SK-N-SH (cell line): Measurements from ENCODE around the gene CCNI2. TPM values are rescaled to one million over a fixed set of nuclear protein-coding genes. Genes with fewer than 3 reads are reported as not detected.

ENCODE experiments used
- CTCF ChIA-PET: fragments of 300-600, 350-600 bp; formaldehyde crosslinking; extraction: SDS; loops from one replicate; lab custom pipeline; 2021; lab: Yijun Ruan, JAX
- POLR2A ChIA-PET: fragments of 350-600 bp; sonication (Branson Sonifier 250); formaldehyde crosslinking; extraction: SDS; loops from one replicate; lab custom pipeline; 2020; ENCODE audit warnings: antibody characterized with exemption, inconsistent platforms; lab: Yijun Ruan, JAX
- DNase-seq: peaks from one replicate; pipeline ENCODE4 v3.0.0; 2012
- H2AFZ ChIP-seq: fragments of 200-600 bp; sonication (generic); 2 replicates; pipeline ENCODE4 v1.8.1; 2016; ENCODE audit warnings: antibody characterized with exemption, mild to moderate bottlenecking, low read depth
- H3F3A ChIP-seq: fragments of 200-600 bp; sonication (generic); replicated peaks from 2 replicates; pipeline ENCODE3; 2016; ENCODE audit warnings: antibody characterized with exemption, mild to moderate bottlenecking; ENCODE audit not compliant: insufficient read depth
- H3K27ac ChIP-seq, 2 experiments: fragments of 200-500 bp in 1 of 2; fragments of 200-600 bp in 1 of 2; sonication (Bioruptor generic) in 1 of 2; sonication (generic), shearing (Covaris generic) in 1 of 2; 2 replicates each; pipeline versions ENCODE4 v1.5.1 to v1.6.1; 2014 to 2016; ENCODE audit warnings: low read depth in 2 of 2, inconsistent platforms in 1 of 2, low read length in 1 of 2, mild to moderate bottlenecking in 1 of 2, mixed read lengths in 1 of 2
- H3K27me3 ChIP-seq: fragments of 200-600 bp; sonication (generic), shearing (Covaris generic); 2 replicates; pipeline ENCODE4 v1.6.1; 2016; ENCODE audit warnings: mixed run types; ENCODE audit not compliant: insufficient read depth
- H3K36me3 ChIP-seq, 2 experiments: fragments of 200-500 bp in 1 of 2; fragments of 200-600 bp in 1 of 2; sonication (Bioruptor generic) in 1 of 2; sonication (generic) in 1 of 2; replicated peaks in 1 of 2; 2 replicates each; pipeline versions ENCODE3 to v1.5.1; 2014 to 2016; ENCODE audit warnings: low read length in 1 of 2, mild to moderate bottlenecking in 1 of 2; ENCODE audit not compliant: insufficient read depth in 2 of 2, control insufficient read depth in 1 of 2
- H3K4me1 ChIP-seq, 2 experiments: fragments of 200-500 bp in 1 of 2; fragments of 200-600 bp in 1 of 2; sonication (Bioruptor generic) in 1 of 2; sonication (generic), shearing (Covaris generic) in 1 of 2; 2 replicates each; pipeline versions ENCODE4 v1.5.1 to v1.6.1; 2014 to 2016; ENCODE audit warnings: low read depth in 1 of 2, low read length in 1 of 2, mixed run types in 1 of 2; ENCODE audit not compliant: insufficient read depth in 2 of 2, control insufficient read depth in 1 of 2
- H3K4me2 ChIP-seq: fragments of 200-600 bp; sonication (generic), shearing (Covaris generic); 2 replicates; pipeline ENCODE4 v1.6.1; 2017; ENCODE audit warnings: mixed run types
- H3K4me3 ChIP-seq, 2 experiments: fragments of 200-500 bp in 1 of 2; fragments of 200-600 bp in 1 of 2; sonication (Bioruptor generic) in 1 of 2; sonication (generic), shearing (Covaris generic) in 1 of 2; 2 replicates each; pipeline versions ENCODE4 v1.5.1 to v1.8.1; 2014 to 2016; ENCODE audit warnings: low read depth in 2 of 2, inconsistent platforms in 1 of 2, low read length in 1 of 2, mild to moderate bottlenecking in 1 of 2, mixed read lengths in 1 of 2, moderate library complexity in 1 of 2
- H3K79me2 ChIP-seq: fragments of 200-600 bp; sonication (generic); 2 replicates; pipeline ENCODE4 v1.8.1; 2017; ENCODE audit warnings: mild to moderate bottlenecking; ENCODE audit not compliant: insufficient read depth
- H3K9ac ChIP-seq: fragments of 200-600 bp; sonication (generic); 2 replicates; pipeline ENCODE4 v1.6.1; 2017; ENCODE audit warnings: mixed run types
- H3K9me2 ChIP-seq: fragments of 200-600 bp; sonication (generic); 2 replicates; pipeline ENCODE4 v1.6.1; 2017; ENCODE audit warnings: mixed run types
- H3K9me3 ChIP-seq: fragments of 200-600 bp; sonication (generic); 2 replicates; pipeline ENCODE4 v1.6.1; 2017; ENCODE audit warnings: mixed run types, mild to moderate bottlenecking, moderate library complexity
- H4K20me1 ChIP-seq: fragments of 200-600 bp; sonication (generic); 2 replicates; pipeline ENCODE4 v1.6.1; 2017; ENCODE audit warnings: mild to moderate bottlenecking, mixed run types; ENCODE audit not compliant: insufficient read depth
- ELF1 ChIP-seq: IDR thresholded peaks from 2 replicates; pipeline ENCODE4 v1.4.0; 2012
- EZH2phosphoT487 ChIP-seq: fragments of 200-600 bp; sonication (generic); IDR thresholded peaks from 2 replicates; pipeline ENCODE4 v1.6.1; 2017; ENCODE audit warnings: low read depth, mixed run types, mild to moderate bottlenecking, antibody characterized with exemption, moderate library complexity, borderline replicate concordance
- FOSL2 ChIP-seq: IDR thresholded peaks from 2 replicates; pipeline ENCODE4 v1.4.0; 2012; ENCODE audit warnings: low read depth, mild to moderate bottlenecking, moderate library complexity, borderline replicate concordance
- JUND ChIP-seq: IDR thresholded peaks from 2 replicates; pipeline ENCODE4 v1.4.0; 2012
- MEF2A ChIP-seq: IDR thresholded peaks from 2 replicates; pipeline ENCODE4 v1.4.0; 2012; ENCODE audit warnings: low read depth, borderline replicate concordance
- PBX3 ChIP-seq: IDR thresholded peaks from 2 replicates; pipeline ENCODE4; 2012
- REST ChIP-seq: IDR thresholded peaks from 2 replicates; pipeline ENCODE4 v1.6.1; 2012; ENCODE audit warnings: mild to moderate bottlenecking, low read depth, low read length, moderate library complexity
- RXRA ChIP-seq: IDR thresholded peaks from 2 replicates; pipeline ENCODE4 v1.4.0; 2012; ENCODE audit warnings: low read depth, mild to moderate bottlenecking, borderline replicate concordance
- SIN3A ChIP-seq: IDR thresholded peaks from 2 replicates; pipeline ENCODE4 v1.6.1; 2012; ENCODE audit warnings: low read depth, mild to moderate bottlenecking, low read length, moderate library complexity, borderline replicate concordance
- TAF1 ChIP-seq: IDR thresholded peaks from 2 replicates; pipeline ENCODE4 v1.6.1; 2012; ENCODE audit warnings: low read depth, mild to moderate bottlenecking, low read length, moderate library complexity, borderline replicate concordance
- WGBS: methylation state at CpG from one replicate; pipeline ENCODE4 v1.1.6; 2017; ENCODE audit warnings: low lambda C conversion rate; 5-methylcytosine and 5-hydroxymethylcytosine counted together
- polyA plus RNA-seq, 3 experiments: library from polyadenylated mRNA; depleted of rRNA; stranded (reverse); fragments of >200 nt; gene quantifications; 2 replicates each; pipeline ENCODE4 v1.2.3, GENCODE V29; 2012

CCNI2 gene
- polyA plus RNA-seq, 1 of the 3 experiments (the other 2 are of a cell fraction) = 0.05 TPM

- no peak for TF ChIP-seq REST
- no peak for TF ChIP-seq FOSL2
- TF ChIP-seq RXRA = no peak
- TF ChIP-seq JUND = no peak
- TF ChIP-seq ELF1 = no peak
- TF ChIP-seq SIN3A = no peak
- TF ChIP-seq PBX3 = no peak
- TF ChIP-seq TAF1 = no peak
Observed at GRCh38 chr5:132760601-132761317, 13.5 kb downstream of the CCNI2 start (continued).

GRCh38 chr5:132761321-132762240 is 14.4 kb downstream of the CCNI2 start:
- H3K27ac ChIP-seq = no peak overlapping the region
- TF ChIP-seq EZH2phosphoT487 (no peak), MEF2A (no peak)
- TF ChIP-seq, all 33 proteins: peak for 0
- peaks cover 18 to 67% of the 10 kb centered on the region in 2 experiments for H3K36me3 ChIP-seq
- H3K4me2 ChIP-seq = no peak overlapping the region
- no peaks in the 10 kb centered on the region; a peak in 1 of 4 replicates for H3K4me1 ChIP-seq
- POLR2A ChIA-PET = no interaction called here
- 0 out of 2 replicates have a peak, but pooled peaks cover 3% of the 10 kb centered on the region for H3K79me2 ChIP-seq
- no peaks in the 10 kb centered on the region for H3F3A ChIP-seq
- CTCF ChIA-PET = interaction anchor here (1.8 kb wide), 1 partner anchor 56 kb away, joined by 5 read pairs; no protein-coding TSS in a partner anchor
- H3K9me2 ChIP-seq = no peaks in the 10 kb centered on the region
- WGBS = 95% methylated on average over 13 of the region's 22 CpGs
- no peaks in the 10 kb centered on the region for H4K20me1 ChIP-seq
- H3K4me3 ChIP-seq = no peak overlapping the region
- no peak overlapping the region for H3K9ac ChIP-seq
- DNase-seq = no peak
- no peaks in the 10 kb centered on the region for H3K9me3 ChIP-seq
- H2AFZ ChIP-seq = no peak overlapping the region
- no peaks in the 10 kb centered on the region for H3K27me3 ChIP-seq
